Measurements from ENCODE around the gene PPM1E.
A peak's percentile ranks its signal among the peaks of the same experiment; 100 is the strongest.

The PPM1E gene

DNA sequence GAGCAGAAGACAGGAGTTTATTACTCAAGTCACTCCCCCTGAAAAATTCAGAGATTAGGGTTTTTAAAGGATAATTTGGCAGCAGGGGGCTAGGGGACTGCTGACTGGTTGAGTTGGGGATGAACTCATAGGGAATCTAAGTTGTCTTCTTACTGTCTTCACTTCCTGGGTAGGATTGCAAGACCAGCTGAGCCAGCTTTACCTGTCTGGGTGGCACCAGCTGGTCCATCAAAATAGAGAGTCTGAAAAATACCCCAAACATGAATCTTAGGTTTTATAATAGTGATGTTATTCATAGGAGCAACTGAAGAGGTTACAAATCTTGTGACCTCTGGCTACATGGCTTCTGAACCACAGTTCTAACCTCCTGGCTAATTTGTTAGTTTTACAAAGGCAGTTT, 157.9 kb downstream of the PPM1E start:
- Histone ChIP-seq H3K9me3 (ENCODE audit: control insufficient read depth, insufficient read depth, low read length) (peaks cover 34% of the 10 kb centered on the region), H3K27me3 (ENCODE audit: control insufficient read depth, insufficient read depth, low read length) (no peaks in the 10 kb centered on the region), H3K9ac (ENCODE audit: low read depth, low read length) (no peak overlapping the region), H3K4me1 (ENCODE audit: control insufficient read depth, insufficient read depth, low read length) (peaks cover 13% of the 10 kb centered on the region), H3K36me3 (ENCODE audit: control insufficient read depth, insufficient read depth, low read length) (no peaks in the 10 kb centered on the region), H3K27ac (ENCODE audit: low read depth, low read length) (no peak overlapping the region), H3K4me3 (ENCODE audit: low read depth, low read length) (no peak overlapping the region)

GRCh38 chr17:58913971-58914769, 158.5 kb downstream of the PPM1E start:
- Histone ChIP-seq H3K9ac (ENCODE audit: low read depth, low read length) (no peak overlapping the region), H3K4me3 (ENCODE audit: low read depth, low read length) (no peak overlapping the region), H3K9me3 (ENCODE audit: control insufficient read depth, insufficient read depth, low read length) (peaks cover 33% of the 10 kb centered on the region), H3K27ac (ENCODE audit: low read depth, low read length) (no peak overlapping the region), H3K27me3 (ENCODE audit: control insufficient read depth, insufficient read depth, low read length) (no peaks in the 10 kb centered on the region), H3K36me3 (ENCODE audit: control insufficient read depth, insufficient read depth, low read length) (no peaks in the 10 kb centered on the region), H3K4me1 (ENCODE audit: control insufficient read depth, insufficient read depth, low read length) (peaks cover 18% of the 10 kb centered on the region)

- Histone ChIP-seq H3K9ac (ENCODE audit: low read depth, low read length) (no peak overlapping the region), H3K27ac (ENCODE audit: low read depth, low read length) (no peak overlapping the region), H3K4me1 (ENCODE audit: control insufficient read depth, insufficient read depth, low read length) (peaks cover 18% of the 10 kb centered on the region), H3K9me3 (ENCODE audit: control insufficient read depth, insufficient read depth, low read length) (peaks cover 7% of the 10 kb centered on the region), H3K36me3 (ENCODE audit: control insufficient read depth, insufficient read depth, low read length) (no peaks in the 10 kb centered on the region), H3K4me3 (ENCODE audit: low read depth, low read length) (no peak overlapping the region), H3K27me3 (ENCODE audit: control insufficient read depth, insufficient read depth, low read length) (no peaks in the 10 kb centered on the region)
Measured at GRCh38 chr17:58917228-58917627, 161.6 kb downstream of the PPM1E start.

DNA sequence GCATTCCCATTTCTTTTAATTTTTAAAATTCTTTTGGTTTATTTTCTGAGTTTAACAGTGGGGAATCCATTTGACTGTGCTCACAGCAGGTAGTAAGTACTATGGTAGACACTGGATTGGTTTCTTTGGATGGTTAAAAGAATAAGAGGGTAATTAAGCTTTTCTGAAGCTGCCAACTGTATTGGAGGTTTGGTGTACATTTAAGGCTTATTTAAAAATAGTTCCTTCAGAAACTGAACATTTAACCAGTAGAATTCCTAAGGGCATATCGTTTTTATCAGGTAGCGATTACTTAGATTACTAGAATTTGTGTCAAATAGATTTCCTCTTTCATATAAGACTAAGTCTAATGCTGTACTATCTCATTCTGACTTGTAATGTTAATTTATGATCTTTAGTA, 162.4 kb downstream of the PPM1E start:
- H3K27ac ChIP-seq (ENCODE audit: low read depth, low read length) = peak overlapping the region; percentile 12
- no peaks in the 10 kb centered on the region for H3K9me3 ChIP-seq (ENCODE audit: control insufficient read depth, insufficient read depth, low read length)
- peaks cover 18% of the 10 kb centered on the region for H3K4me1 ChIP-seq (ENCODE audit: control insufficient read depth, insufficient read depth, low read length)
- no peaks in the 10 kb centered on the region for H3K27me3 ChIP-seq (ENCODE audit: control insufficient read depth, insufficient read depth, low read length)
- H3K36me3 ChIP-seq (ENCODE audit: control insufficient read depth, insufficient read depth, low read length) = no peaks in the 10 kb centered on the region
- no peak overlapping the region for H3K9ac ChIP-seq (ENCODE audit: low read depth, low read length)
- H3K4me3 ChIP-seq (ENCODE audit: low read depth, low read length) = peak overlapping the region; percentile 24; the same call in 1 of the 2 replicates

DNA sequence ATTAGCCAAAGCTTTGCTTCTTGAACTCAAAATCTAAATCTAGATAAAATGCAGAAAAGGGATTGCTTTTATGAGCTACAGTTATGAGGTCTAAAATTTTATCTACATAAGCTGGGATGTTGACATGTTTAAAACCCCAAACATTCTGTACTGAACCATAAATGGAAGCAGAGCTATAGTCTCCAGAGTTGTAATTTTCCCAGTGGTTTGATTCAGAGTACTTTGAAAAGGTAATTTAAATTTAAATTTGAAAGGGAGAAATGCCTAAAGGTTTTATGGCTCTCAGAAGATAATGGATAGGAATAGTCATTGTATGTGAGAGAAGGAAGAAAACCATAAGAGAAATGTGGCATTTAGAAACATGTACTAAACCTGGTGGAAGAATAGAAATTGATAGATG, 163.2 kb downstream of the PPM1E start:
- Histone ChIP-seq H3K4me3 (ENCODE audit: low read depth, low read length) (no peak overlapping the region), H3K9ac (ENCODE audit: low read depth, low read length) (no peak overlapping the region), H3K27ac (ENCODE audit: low read depth, low read length) (no peak overlapping the region), H3K36me3 (ENCODE audit: control insufficient read depth, insufficient read depth, low read length) (no peaks in the 10 kb centered on the region), H3K27me3 (ENCODE audit: control insufficient read depth, insufficient read depth, low read length) (no peaks in the 10 kb centered on the region), H3K9me3 (ENCODE audit: control insufficient read depth, insufficient read depth, low read length) (no peaks in the 10 kb centered on the region), H3K4me1 (ENCODE audit: control insufficient read depth, insufficient read depth, low read length) (peaks cover 18% of the 10 kb centered on the region)

GRCh38 chr17:58920773-58921172, 165.1 kb downstream of the PPM1E start:
- Histone ChIP-seq H3K9ac (ENCODE audit: low read depth, low read length) (no peak overlapping the region), H3K4me1 (ENCODE audit: control insufficient read depth, insufficient read depth, low read length) (peaks cover 18% of the 10 kb centered on the region), H3K9me3 (ENCODE audit: control insufficient read depth, insufficient read depth, low read length) (no peaks in the 10 kb centered on the region), H3K4me3 (ENCODE audit: low read depth, low read length) (no peak overlapping the region), H3K27ac (ENCODE audit: low read depth, low read length) (no peak overlapping the region), H3K27me3 (ENCODE audit: control insufficient read depth, insufficient read depth, low read length) (no peaks in the 10 kb centered on the region), H3K36me3 (ENCODE audit: control insufficient read depth, insufficient read depth, low read length) (no peaks in the 10 kb centered on the region)

GRCh38 chr17:58932956-58933355, 177.3 kb downstream of the PPM1E start:
- Histone ChIP-seq H3K27ac (ENCODE audit: low read depth, low read length) (no peak overlapping the region), H3K4me1 (ENCODE audit: control insufficient read depth, insufficient read depth, low read length) (no peaks in the 10 kb centered on the region), H3K4me3 (ENCODE audit: low read depth, low read length) (no peak overlapping the region), H3K36me3 (ENCODE audit: control insufficient read depth, insufficient read depth, low read length) (no peaks in the 10 kb centered on the region), H3K9me3 (ENCODE audit: control insufficient read depth, insufficient read depth, low read length) (no peaks in the 10 kb centered on the region), H3K9ac (ENCODE audit: low read depth, low read length) (no peak overlapping the region), H3K27me3 (ENCODE audit: control insufficient read depth, insufficient read depth, low read length) (no peaks in the 10 kb centered on the region)

- H3K27me3 ChIP-seq (ENCODE audit: control insufficient read depth, insufficient read depth, low read length) = no peaks in the 10 kb centered on the region
- no peak overlapping the region for H3K4me3 ChIP-seq (ENCODE audit: low read depth, low read length)
- H3K36me3 ChIP-seq (ENCODE audit: control insufficient read depth, insufficient read depth, low read length) = no peaks in the 10 kb centered on the region
- no peaks in the 10 kb centered on the region for H3K9me3 ChIP-seq (ENCODE audit: control insufficient read depth, insufficient read depth, low read length)
- no peak overlapping the region for H3K9ac ChIP-seq (ENCODE audit: low read depth, low read length)
- no peak overlapping the region for H3K27ac ChIP-seq (ENCODE audit: low read depth, low read length)
- no peaks in the 10 kb centered on the region for H3K4me1 ChIP-seq (ENCODE audit: control insufficient read depth, insufficient read depth, low read length)
Measured at GRCh38 chr17:58936295-58936694, 180.6 kb downstream of the PPM1E start.

GRCh38 chr17:58944166-58944565, 188.5 kb downstream of the PPM1E start:
- no peaks in the 10 kb centered on the region for H3K36me3 ChIP-seq (ENCODE audit: control insufficient read depth, insufficient read depth, low read length)
- H3K27me3 ChIP-seq (ENCODE audit: control insufficient read depth, insufficient read depth, low read length) = no peaks in the 10 kb centered on the region
- no peaks in the 10 kb centered on the region for H3K9me3 ChIP-seq (ENCODE audit: control insufficient read depth, insufficient read depth, low read length)
- H3K4me3 ChIP-seq (ENCODE audit: low read depth, low read length) = no peak overlapping the region
- no peak overlapping the region for H3K9ac ChIP-seq (ENCODE audit: low read depth, low read length)
- H3K27ac ChIP-seq (ENCODE audit: low read depth, low read length) = no peak overlapping the region
- H3K4me1 ChIP-seq (ENCODE audit: control insufficient read depth, insufficient read depth, low read length) = no peaks in the 10 kb centered on the region

DNA sequence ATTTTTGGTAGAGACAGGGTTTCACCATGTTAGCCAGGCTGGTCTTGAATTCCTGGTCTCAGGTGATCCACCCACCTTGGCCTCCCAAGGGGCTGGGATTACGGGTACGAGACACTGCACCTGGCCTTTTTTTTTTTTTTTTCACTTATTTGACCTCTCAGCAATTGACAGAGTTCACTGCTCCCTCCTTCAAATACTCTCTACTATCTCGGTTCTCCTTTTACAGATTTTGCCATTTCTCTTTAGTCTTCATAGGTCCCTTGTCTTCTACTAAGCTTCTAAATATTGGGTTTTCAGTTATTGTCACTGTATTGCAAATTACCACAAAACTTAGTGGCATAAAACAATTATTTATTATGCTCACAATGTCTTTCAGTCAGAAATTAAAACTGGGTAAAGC, 191.8 kb downstream of the PPM1E start:
- no peaks in the 10 kb centered on the region for H3K9me3 ChIP-seq (ENCODE audit: control insufficient read depth, insufficient read depth, low read length)
- no peaks in the 10 kb centered on the region for H3K4me1 ChIP-seq (ENCODE audit: control insufficient read depth, insufficient read depth, low read length)
- H3K27ac ChIP-seq (ENCODE audit: low read depth, low read length) = no peak overlapping the region
- H3K36me3 ChIP-seq (ENCODE audit: control insufficient read depth, insufficient read depth, low read length) = no peaks in the 10 kb centered on the region
- H3K4me3 ChIP-seq (ENCODE audit: low read depth, low read length) = no peak overlapping the region
- no peaks in the 10 kb centered on the region for H3K27me3 ChIP-seq (ENCODE audit: control insufficient read depth, insufficient read depth, low read length)
- no peak overlapping the region for H3K9ac ChIP-seq (ENCODE audit: low read depth, low read length)

DNA sequence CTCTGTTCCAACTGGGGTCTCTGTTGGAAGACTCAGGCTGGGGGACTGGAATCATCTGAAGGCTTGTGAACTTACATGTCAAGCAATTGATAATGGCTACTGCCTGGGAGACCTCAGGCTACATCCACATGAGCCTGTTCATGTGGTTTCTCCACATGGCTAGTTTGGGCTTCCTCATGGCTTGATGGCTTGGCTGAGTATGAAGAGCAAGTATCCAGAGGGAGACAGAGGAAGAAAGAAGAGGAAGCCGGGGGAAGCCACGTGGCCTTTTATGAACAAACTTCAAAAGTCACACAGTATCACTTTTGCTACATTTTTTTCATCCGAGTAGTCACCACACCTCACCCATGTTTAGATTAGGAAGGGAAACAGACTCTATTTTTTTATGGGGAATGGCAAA, 192.2 kb downstream of the PPM1E start:
- no peaks in the 10 kb centered on the region for H3K4me1 ChIP-seq (ENCODE audit: control insufficient read depth, insufficient read depth, low read length)
- no peak overlapping the region for H3K4me3 ChIP-seq (ENCODE audit: low read depth, low read length)
- no peak overlapping the region for H3K9ac ChIP-seq (ENCODE audit: low read depth, low read length)
- H3K36me3 ChIP-seq (ENCODE audit: control insufficient read depth, insufficient read depth, low read length) = no peaks in the 10 kb centered on the region
- no peaks in the 10 kb centered on the region for H3K9me3 ChIP-seq (ENCODE audit: control insufficient read depth, insufficient read depth, low read length)
- H3K27me3 ChIP-seq (ENCODE audit: control insufficient read depth, insufficient read depth, low read length) = no peaks in the 10 kb centered on the region
- H3K27ac ChIP-seq (ENCODE audit: low read depth, low read length) = no peak overlapping the region
